HG02970 (cell line): Measurements from ENCODE around the gene NIPBL.
A peak's percentile ranks its signal among the peaks of the same experiment; 100 is the strongest.
"Not testable (repeated sequence)": the region's sequence is repeated elsewhere in the genome, so short reads cannot be mapped to it uniquely, and the experiment has no call there.

Source experiments
- ATAC-seq: cut with Tn5 transposase; IDR thresholded peaks from one replicate; pipeline ENCODE4 v1.9.1; 2021; ENCODE audit warnings: mild to moderate bottlenecking, moderate library complexity, moderate number of reproducible peaks; ENCODE audit not compliant: unreplicated experiment, low FRiP score

The NIPBL gene

GRCh38 chr5:36876299-36876964 lies at the start of gene NIPBL:
NIPBL (plus strand) TSS chr5:36876769; CDS start chr5:36953697, 76,928 bp downstream.
- ATAC-seq = peak; percentile 70

DNA sequence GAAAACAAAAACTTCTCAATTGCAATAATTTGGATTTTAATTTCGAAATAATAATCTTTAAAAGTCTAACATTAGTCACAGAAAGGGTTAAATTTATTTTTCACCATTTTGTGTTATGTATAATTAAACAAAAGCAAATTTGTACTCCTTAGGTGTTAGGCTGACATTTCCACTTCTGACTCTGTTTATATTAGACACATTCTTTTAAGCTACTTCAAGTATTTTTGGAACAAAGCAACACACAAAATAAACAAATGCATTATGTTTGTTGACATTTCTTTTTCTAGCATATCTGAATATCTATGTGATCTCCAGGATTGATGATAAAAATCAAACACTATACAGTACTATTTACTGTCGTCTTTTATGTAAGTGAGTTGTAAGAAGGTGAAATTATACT lies 44.3 kb upstream of the NIPBL start:
- no peak for ATAC-seq

- no peak for ATAC-seq
Observed at GRCh38 chr5:36836831-36837230, 39.7 kb upstream of the NIPBL start.

- no peak for ATAC-seq
Observed at GRCh38 chr5:36839489-36840476, 36.8 kb upstream of the NIPBL start.

GRCh38 chr5:36841677-36842076 lies 34.9 kb upstream of the NIPBL start:
- ATAC-seq = no peak

DNA sequence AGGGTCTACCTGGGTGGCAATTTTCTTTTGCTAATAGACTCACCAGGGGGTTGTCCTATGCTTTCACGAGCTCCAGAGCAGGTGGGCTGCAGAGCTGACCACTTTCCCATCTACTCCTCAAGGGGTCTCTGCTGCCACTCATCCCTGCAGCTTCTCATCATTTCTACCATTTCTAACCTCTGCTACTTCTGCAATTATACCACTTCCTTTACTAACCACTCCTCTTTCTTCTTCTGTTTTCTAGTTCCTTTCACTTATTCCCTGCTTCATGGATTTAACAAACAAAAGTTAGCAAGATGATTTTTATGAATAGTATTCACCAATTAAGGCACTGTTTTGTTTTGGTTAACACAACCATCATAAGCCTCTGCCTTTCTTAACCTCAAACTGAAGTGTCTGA lies 34.5 kb upstream of the NIPBL start:
- ATAC-seq = no peak

DNA sequence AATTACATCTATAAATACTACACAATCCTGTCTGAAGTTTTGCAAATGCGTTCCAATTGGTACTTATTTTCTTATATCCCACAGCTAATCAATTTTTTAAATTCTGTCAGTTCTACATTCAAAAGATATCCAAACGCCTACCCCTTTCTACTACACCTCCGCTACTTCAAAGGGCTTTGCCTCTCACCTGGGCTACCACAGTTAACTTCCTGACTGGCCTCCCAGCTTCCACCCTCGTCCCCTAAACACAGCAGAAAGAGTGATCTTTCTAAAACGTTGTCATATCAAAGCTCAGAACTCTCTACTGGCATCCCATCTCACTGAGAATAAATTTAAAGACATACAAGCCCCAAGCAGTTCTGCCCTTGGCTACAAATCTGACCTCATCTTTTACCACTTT lies 32.3 kb upstream of the NIPBL start:
- ATAC-seq = no peak

DNA sequence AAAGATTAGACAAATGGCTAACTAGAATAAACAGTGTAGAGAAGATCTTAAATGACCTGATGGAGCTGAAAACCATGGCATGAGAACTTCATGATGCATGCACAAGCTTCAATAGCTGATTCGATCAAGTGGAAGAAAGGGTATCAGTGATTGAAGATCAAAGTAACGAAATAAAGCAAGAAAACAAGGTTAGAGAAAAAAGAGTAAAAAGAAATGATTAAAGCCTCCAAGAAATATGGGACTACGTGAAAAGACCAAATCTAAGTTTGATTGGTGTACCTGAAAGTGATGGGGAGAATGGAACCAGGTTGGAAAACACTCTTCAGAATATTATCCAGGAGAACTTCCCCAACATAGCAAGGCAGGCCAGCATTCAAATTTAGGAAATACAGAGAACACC lies 28.0 kb upstream of the NIPBL start:
- not testable (repeated sequence) for ATAC-seq

DNA sequence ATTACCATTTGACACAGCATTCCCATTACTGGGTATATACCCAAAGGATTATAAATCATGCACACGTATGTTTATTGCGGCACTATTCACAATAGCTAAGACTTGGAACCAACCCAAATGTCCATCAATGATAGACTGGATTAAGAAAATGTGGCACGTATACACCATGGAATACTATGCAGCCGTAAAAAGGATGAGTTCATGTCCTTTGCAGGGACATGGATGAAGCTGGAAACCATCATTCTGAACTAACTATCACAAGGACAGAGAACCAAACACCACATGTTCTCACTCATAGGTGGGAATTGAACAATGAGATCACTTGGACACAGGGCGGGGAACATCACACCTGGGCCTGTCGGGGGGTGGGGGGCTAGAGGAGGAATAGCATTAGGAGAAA lies 23.7 kb upstream of the NIPBL start:
- not testable (repeated sequence) for ATAC-seq

- no peak for ATAC-seq
Observed at GRCh38 chr5:36854402-36855140, 22.0 kb upstream of the NIPBL start.

DNA sequence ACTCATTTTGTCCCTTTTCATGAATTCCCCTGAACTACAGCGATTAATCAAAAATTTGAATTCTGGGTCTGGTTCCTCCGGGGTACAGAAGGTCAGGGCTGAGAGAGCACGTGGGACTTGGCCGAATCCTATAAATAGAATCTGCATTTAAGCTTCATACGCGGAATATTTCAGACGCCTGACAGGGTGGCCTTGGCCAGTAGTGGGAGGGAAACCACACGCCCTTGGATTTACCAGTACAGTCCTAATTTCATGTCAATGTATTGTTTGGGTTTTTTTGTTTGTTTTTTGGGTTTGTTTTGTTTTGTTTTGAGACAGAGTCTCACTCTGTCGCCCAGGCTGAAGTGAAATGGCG lies 21.5 kb upstream of the NIPBL start:
- ATAC-seq = no peak

DNA sequence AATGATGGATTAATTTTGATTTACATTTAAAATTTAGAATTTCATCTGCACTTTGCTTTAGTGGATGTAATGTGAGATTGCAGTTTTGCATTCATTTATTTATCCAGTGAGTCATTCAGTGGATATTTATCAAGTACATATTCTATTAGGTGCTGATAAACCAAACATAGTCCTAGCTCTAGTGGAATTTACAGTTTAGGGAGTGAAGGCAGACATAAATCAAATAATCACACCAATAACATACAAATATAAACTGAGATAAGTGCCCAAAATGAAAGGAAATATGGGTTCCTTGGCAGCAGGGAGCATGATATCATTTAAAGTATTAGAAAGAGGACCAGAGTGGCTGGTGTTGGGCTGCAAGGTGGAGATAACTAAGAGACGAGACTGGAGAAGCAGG lies 14.7 kb upstream of the NIPBL start:
- no peak for ATAC-seq

DNA sequence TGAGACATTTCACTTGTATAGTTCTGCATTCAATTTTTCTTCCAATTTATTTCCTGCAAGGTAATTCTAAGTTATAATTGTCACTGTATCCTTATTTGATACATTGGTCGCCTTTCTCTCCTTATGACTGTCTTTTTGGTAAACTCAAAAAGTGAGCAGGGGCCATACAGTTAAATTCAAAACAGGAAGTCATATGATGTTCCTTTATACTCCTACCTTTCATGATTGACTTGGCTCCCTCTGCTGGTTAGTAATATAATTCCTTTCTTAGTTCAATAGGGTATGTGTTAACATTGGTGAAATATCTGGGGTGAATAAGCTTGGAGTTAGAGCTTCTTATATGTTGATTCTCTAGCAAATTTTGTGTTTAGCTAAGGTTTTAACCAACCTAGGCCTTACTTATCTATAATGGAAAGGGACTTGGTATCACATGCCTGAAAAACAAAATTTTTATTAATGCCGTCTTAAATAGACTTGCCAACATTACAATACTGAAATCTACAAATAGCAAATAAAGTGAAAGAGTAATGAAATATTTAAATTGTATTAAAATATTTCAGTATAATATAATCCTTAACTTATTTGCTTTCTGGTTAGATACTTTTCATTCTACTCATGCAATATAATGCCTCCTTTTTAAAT lies 6.0 kb upstream of the NIPBL start:
- peak; percentile 59 for ATAC-seq

DNA sequence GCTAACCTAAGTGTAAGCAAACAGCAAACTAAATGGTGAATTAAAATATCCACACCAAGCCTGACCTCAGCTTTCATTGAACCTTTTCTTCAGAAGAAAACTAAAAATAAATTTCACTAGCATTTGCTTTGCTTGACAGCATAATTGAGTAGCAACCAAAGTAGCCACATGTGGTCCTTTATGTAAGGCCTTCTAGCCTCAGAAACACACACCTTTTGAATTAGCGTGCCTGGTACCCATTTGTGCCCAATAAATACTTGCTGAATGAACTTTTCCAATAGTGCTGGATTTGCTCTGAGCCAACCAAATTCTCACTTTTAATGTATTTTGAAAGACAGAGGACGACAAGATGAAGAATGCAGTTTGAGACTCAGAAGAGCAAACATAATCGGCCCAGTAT lies 2.1 kb upstream of the NIPBL start:
- no peak for ATAC-seq

- ATAC-seq = no peak
Observed at GRCh38 chr5:36875051-36875789, 1.3 kb upstream of the NIPBL start.

DNA sequence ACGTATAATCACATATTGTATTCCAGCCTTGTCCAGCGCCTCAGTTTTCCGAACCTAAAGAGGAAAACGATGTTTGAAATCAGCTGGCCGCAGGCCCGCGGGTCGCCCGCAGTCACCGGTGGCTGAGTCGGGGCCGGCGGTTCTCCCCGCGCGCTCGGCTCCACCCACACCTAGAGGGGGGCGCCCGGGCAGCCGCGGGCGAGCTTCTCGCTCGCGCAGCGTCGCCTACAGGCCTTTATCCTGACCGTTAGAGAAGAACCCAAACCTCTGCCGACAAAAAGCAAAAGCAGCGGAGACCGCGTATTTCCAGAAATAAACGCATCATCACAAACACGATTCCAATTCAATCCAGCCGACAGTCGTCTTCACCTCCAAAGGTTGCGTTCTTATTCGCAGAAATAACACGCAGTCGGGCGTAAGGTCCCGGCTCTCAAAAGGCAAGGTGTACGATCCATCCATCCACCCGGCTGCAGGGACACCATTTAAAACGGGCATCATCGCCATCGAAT lies 725 bp upstream of the NIPBL start:
- ATAC-seq = peak; percentile 50

DNA sequence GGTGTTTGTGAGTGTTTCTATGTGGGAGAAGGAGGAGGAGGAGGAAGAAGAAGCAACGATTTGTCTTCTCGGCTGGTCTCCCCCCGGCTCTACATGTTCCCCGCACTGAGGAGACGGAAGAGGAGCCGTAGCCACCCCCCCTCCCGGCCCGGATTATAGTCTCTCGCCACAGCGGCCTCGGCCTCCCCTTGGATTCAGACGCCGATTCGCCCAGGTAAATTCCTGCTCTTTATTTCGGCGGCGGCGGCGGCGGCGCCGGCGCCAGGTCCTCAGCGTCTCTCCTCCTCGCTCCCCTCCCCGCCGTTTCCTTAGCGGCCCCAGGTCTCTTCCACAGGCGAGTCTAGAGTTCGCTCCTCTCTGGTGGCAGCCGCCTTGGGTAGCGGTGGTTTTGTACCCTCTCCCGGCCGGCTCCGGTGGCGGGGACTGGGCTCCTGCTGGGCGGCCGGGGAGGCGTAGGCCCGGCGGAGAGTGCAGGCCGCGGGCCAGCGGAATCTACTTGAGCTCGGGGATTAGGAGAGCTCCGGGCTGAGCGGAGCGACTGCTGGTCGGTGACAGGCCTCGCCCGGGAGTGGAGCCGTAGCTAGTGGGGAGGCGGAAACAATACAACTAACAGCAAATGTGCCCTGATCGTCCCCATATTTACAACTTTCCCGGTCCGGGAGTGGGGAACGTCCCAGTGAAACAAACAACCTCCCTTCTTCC lies 547 bp downstream of the NIPBL start:
- ATAC-seq = peak; percentile 22

- ATAC-seq = no peak
Observed at GRCh38 chr5:36877667-36878391, 1.3 kb downstream of the NIPBL start.
